Measurements from ENCODE around the gene PPM1B. TPM values are rescaled to one million over a fixed set of nuclear protein-coding genes. Genes with fewer than 3 reads are reported as not detected.
A peak's percentile ranks its signal among the peaks of the same experiment; 100 is the strongest.

The PPM1B gene
- total and polyA plus RNA-seq, 11 donors: 22.6 to 65.9 (median 48.0) TPM

DNA sequence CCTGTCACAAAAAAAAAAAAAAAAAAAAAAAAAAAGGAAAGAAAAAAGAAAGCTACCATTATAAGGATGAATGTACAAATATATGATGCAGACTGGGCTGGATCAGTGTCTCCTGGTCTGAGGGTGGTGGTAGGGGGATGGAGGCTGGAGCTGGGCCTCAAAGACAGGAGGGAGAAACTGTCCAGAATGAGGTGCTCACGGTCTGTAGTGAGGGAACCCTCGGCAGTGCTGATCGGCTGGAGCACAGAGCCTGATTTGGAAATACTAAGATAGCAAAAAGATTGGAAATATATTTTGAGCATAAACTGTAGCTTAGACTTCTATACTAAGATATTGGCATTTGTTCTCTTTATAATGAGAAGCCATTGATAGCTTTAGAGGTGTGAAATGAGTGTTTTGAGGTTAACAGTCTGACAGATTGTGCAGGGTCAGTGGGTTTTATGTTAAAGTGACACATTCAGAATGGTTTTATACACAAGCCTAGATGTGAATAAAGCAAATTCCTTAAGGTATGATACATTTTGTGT lies 98.7 kb downstream of the PPM1B start:
- no peaks in the 10 kb centered on the region for H3K27me3 ChIP-seq
- intact Hi-C loops (cut with DNase I): no loop called here
- no peak overlapping the region for H3K4me3 ChIP-seq
- peak overlapping the region in 11 of 12 donors; percentile 2 to 69 (median 21) for H3K27ac ChIP-seq
- 65 to 82% (median 79%) methylated on average over 3 of the region's 3 CpGs for WGBS, 4 donors
- DNase-seq (no peak), ATAC-seq (peak in 2 of 4 donors; percentile 29 to 41)
- peaks cover 0 to 15% (median 12%) of the 10 kb centered on the region in 12 donors for H3K4me1 ChIP-seq
- no peaks in the 10 kb centered on the region for H3K9me3 ChIP-seq
- TF ChIP-seq POLR2A (IDR thresholded peaks at IDR 0.05): no peak
- TF ChIP-seq, protein P1, sequence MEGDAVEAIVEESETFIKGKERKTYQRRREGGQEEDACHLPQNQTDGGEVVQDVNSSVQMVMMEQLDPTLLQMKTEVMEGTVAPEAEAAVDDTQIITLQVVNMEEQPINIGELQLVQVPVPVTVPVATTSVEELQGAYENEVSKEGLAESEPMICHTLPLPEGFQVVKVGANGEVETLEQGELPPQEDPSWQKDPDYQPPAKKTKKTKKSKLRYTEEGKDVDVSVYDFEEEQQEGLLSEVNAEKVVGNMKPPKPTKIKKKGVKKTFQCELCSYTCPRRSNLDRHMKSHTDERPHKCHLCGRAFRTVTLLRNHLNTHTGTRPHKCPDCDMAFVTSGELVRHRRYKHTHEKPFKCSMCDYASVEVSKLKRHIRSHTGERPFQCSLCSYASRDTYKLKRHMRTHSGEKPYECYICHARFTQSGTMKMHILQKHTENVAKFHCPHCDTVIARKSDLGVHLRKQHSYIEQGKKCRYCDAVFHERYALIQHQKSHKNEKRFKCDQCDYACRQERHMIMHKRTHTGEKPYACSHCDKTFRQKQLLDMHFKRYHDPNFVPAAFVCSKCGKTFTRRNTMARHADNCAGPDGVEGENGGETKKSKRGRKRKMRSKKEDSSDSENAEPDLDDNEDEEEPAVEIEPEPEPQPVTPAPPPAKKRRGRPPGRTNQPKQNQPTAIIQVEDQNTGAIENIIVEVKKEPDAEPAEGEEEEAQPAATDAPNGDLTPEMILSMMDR (IDR thresholded peaks at IDR 0.05): no peak
- H3K36me3 ChIP-seq: no peaks in the 10 kb centered on the region

DNA sequence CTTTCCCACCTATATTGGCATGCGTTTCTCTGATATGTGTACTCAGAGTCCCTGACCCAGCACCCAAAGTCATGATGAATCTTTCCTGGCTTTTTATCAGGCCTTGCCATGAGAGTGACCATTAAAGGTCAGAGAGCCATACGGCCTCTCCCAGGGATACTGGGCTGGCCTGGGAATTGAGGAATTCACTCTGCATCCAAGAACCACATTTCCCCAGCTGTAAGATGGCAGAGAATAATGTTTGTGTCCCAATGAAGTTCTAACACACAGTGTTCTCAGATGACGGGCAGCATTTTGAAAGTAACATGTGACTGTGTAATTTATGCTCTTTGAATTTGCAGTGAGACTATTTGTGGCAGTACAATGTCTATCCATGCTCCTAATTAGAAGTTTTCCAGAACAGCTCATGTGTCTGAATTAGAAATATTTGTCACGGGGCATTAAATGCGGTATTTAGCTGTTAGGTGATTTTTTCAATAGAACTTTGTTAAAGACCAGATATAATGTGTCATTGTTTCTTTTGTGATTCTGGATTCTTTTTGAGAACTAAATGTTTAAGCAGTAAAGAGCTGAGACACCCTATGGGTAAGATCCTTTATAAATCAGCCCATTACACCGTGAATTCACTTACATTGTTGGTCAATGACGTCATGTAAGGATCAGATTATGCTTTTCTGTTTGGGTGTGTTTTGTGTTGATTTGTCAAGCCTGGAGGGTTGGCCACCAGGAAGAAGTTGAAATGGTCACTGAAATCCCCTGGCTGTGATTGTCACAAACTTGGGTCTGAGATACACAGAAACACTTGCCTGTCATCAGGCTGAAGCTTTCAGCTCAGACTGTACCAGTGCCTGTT lies 99.3 kb downstream of the PPM1B start:
- TF ChIP-seq, protein P1 (IDR thresholded peaks at IDR 0.05): no peak
- TF ChIP-seq POLR2A (IDR thresholded peaks at IDR 0.05): no peak
- intact Hi-C loops (cut with DNase I): no loop called here
- H3K9me3 ChIP-seq: no peaks in the 10 kb centered on the region
- peak; percentile 79 to 91 (median 84) for ATAC-seq
- WGBS, 4 donors: 32 to 62% (median 44%) methylated on average over 7 of the region's 7 CpGs
- H3K27me3 ChIP-seq: no peaks in the 10 kb centered on the region
- no peak for DNase-seq
- H3K4me1 ChIP-seq: peaks cover 0 to 15% (median 12%) of the 10 kb centered on the region in 12 donors
- H3K36me3 ChIP-seq: no peaks in the 10 kb centered on the region
- H3K27ac ChIP-seq: peak overlapping the region in 11 of 12 donors; percentile 6 to 69 (median 38)
- H3K4me3 ChIP-seq: no peak overlapping the region

DNA sequence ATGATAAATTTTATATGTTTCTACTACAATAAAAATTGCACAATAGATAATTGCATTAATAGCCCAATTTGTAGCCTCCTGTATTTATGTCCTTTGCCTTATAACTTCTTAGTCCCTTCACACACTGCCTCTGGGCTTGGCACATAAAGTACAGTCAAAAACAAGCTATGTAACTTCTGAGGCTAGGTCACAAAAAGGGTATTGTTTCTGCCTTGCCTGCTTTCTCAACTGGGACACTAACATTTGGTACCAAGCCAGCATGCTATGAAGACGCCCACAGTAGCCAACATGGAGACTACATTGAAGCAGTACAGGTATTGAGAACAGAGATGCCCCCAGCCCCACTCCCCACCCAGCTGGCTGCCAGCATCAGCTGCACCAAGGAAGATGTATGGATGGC lies 101.2 kb downstream of the PPM1B start:
- H3K4me1 ChIP-seq: peaks cover 0 to 15% (median 12%) of the 10 kb centered on the region in 12 donors
- DNase-seq (no peak), ATAC-seq (no peak)
- intact Hi-C loops (cut with DNase I): no loop called here
- no peaks in the 10 kb centered on the region for H3K36me3 ChIP-seq
- no peak overlapping the region for H3K27ac ChIP-seq
- H3K27me3 ChIP-seq: no peaks in the 10 kb centered on the region
- no peak overlapping the region for H3K4me3 ChIP-seq
- TF ChIP-seq, protein P1 (IDR thresholded peaks at IDR 0.05): no peak
- TF ChIP-seq POLR2A (IDR thresholded peaks at IDR 0.05): no peak
- no peaks in the 10 kb centered on the region for H3K9me3 ChIP-seq
- WGBS, 4 donors: 46 to 76% (median 56%) methylated on average over 1 of the region's 1 CpG

GRCh38 chr2:44271296-44271695 lies 102.6 kb downstream of the PPM1B start:
- H3K4me1 ChIP-seq: peaks cover 0 to 15% (median 12%) of the 10 kb centered on the region in 12 donors
- no peak overlapping the region for H3K27ac ChIP-seq
- H3K36me3 ChIP-seq: no peaks in the 10 kb centered on the region
- ATAC-seq (no peak), DNase-seq (no peak)
- H3K4me3 ChIP-seq: no peak overlapping the region
- intact Hi-C loops (cut with DNase I): no loop called here
- no peaks in the 10 kb centered on the region for H3K9me3 ChIP-seq
- no peaks in the 10 kb centered on the region for H3K27me3 ChIP-seq
- TF ChIP-seq, protein P1 (IDR thresholded peaks at IDR 0.05): no peak
- TF ChIP-seq POLR2A (IDR thresholded peaks at IDR 0.05): no peak
- 90 to 98% (median 93%) methylated on average over 7 of the region's 7 CpGs for WGBS, 4 donors

Data from heart left ventricle (tissue), 16 donors.